Activated naive CD8-positive, alpha-beta T cell treated with anti-CD3 and anti-CD28 coated beads, Interleukin-2, amount 10 ng/mL, durations not matched to agents 7 days and 5 days (primary cell): Measurements from ENCODE around the gene DUSP28. TPM values are rescaled to one million over a fixed set of nuclear protein-coding genes. Genes with fewer than 3 reads are reported as not detected.

Experiments
- ATAC-seq: fragments of 150-1000 bp; cut with Tn5 transposase; one replicate; pipeline ENCODE4 v1.10.0; 2021; ENCODE audit warnings: low read depth, moderate library complexity
- POLR2A ChIA-PET: fragments of 350-600 bp; sonication (Branson Sonifier 250); formaldehyde crosslinking; loops from one replicate; lab custom pipeline; 2021; ENCODE audit warnings: antibody characterized with exemption; lab: Charles Lee
- DNase-seq: peaks from one replicate; pipeline ENCODE4 v3.0.0; 2021
- H3K27ac Mint-ChIP-seq: one replicate; pipeline ENCODE4 v1.8.0; 2022; ENCODE audit warnings: mild to moderate bottlenecking, mixed read lengths
- H3K27me3 Mint-ChIP-seq: one replicate; pipeline ENCODE4 v1.8.0; 2022; ENCODE audit warnings: mild to moderate bottlenecking, moderate library complexity, mixed read lengths
- H3K36me3 Mint-ChIP-seq: one replicate; pipeline ENCODE4 v1.8.0; 2021; ENCODE audit warnings: mild to moderate bottlenecking, mixed read lengths
- H3K4me1 Mint-ChIP-seq: one replicate; pipeline ENCODE4 v1.8.0; 2021; ENCODE audit warnings: mixed read lengths
- H3K4me3 Mint-ChIP-seq: one replicate; pipeline ENCODE4 v1.8.0; 2022; ENCODE audit warnings: mild to moderate bottlenecking, moderate library complexity, mixed read lengths
- H3K9me3 Mint-ChIP-seq: one replicate; pipeline ENCODE4 v1.8.0; 2021; ENCODE audit warnings: mixed read lengths
- total RNA-seq, 2 experiments: library from RNA; stranded (reverse); gene quantifications; one replicate each; pipeline ENCODE4 v1.2.3, GENCODE V29; 2021

DUSP28 gene
- total RNA-seq, 2 experiments from 2014 or later = 12.3 to 13.8 TPM

DNA sequence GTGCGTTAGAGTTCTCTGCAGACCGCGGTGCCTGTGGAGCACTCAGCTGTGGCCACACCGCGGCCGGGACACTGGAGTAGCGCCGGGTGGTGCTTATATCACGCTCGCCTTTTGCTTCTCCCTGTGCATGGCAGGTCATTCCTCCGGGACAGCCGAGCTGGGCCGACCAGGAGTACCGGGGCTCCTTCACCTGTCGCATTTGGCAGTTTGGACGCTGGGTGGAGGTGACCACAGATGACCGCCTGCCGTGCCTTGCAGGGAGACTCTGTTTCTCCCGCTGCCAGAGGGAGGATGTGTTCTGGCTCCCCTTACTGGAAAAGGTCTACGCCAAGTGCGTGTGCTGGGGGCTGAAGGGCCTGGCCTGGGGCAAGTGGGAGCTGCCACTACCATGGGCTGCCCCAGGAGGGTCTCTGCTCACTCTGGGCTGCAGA, 30.5 kb downstream of the DUSP28 start:
- Mint-ChIP-seq H3K9me3 (no peaks in the 10 kb centered on the region), H3K27me3 (no peaks in the 10 kb centered on the region), H3K36me3 (peaks cover 4% of the 10 kb centered on the region), H3K27ac (no peak overlapping the region), H3K4me3 (no peak overlapping the region), H3K4me1 (peaks cover 22% of the 10 kb centered on the region)
- POLR2A ChIA-PET = interaction anchor here (1.5 kb wide), 1 partner anchor 25 kb away, joined by 5 read pairs; no protein-coding TSS in a partner anchor
- ATAC-seq (no peak), DNase-seq (no peak)

DNA sequence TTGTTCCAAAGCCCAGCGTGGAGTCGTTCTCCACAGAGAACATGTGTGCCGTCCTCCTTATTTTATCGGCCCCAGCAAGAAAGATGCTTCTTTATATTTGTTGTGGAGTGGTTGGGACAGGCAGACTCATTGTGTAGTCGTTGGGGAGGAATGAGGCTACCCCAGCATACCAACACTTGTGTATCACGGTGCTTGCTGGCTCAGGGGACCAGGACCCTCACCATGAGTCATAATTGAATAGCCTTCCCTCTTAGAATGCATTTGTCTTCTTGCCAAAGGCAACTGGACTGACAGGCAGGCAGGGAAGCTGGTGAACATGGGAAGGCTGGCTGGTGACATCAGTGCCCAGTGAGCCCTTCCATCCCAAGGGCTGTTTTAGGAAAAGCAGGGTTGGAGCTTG, 31.1 kb downstream of the DUSP28 start:
- H3K4me1 Mint-ChIP-seq = peaks cover 20% of the 10 kb centered on the region
- POLR2A ChIA-PET = interaction anchor here (1.5 kb wide), 1 partner anchor 25 kb away, joined by 5 read pairs; no protein-coding TSS in a partner anchor
- H3K4me3 Mint-ChIP-seq = no peak overlapping the region
- no peak overlapping the region for H3K27ac Mint-ChIP-seq
- peaks cover 3% of the 10 kb centered on the region for H3K36me3 Mint-ChIP-seq
- no peaks in the 10 kb centered on the region for H3K27me3 Mint-ChIP-seq
- DNase-seq (no peak), ATAC-seq (no peak)
- H3K9me3 Mint-ChIP-seq = no peaks in the 10 kb centered on the region

DNA sequence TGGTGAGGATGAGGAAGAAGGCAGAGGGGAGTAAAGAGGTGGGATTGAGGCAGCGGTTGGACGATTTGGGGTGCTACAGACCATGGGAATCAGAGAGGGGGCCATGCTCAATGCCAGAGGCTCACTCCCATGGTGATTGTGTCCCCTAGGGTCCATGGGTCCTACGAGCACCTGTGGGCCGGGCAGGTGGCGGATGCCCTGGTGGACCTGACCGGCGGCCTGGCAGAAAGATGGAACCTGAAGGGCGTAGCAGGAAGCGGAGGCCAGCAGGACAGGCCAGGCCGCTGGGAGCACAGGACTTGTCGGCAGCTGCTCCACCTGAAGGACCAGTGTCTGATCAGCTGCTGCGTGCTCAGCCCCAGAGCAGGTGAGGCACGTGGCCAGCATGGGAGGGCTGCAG, 31.6 kb downstream of the DUSP28 start:
- H3K27ac Mint-ChIP-seq = no peak overlapping the region
- H3K4me3 Mint-ChIP-seq = no peak overlapping the region
- no peaks in the 10 kb centered on the region for H3K27me3 Mint-ChIP-seq
- H3K4me1 Mint-ChIP-seq = peaks cover 20% of the 10 kb centered on the region
- ATAC-seq (no peak), DNase-seq (no peak)
- H3K9me3 Mint-ChIP-seq = no peaks in the 10 kb centered on the region
- POLR2A ChIA-PET = interaction anchor here (1.5 kb wide), 1 partner anchor 26 kb away, joined by 5 read pairs; no protein-coding TSS in a partner anchor
- peaks cover 3% of the 10 kb centered on the region for H3K36me3 Mint-ChIP-seq

DNA sequence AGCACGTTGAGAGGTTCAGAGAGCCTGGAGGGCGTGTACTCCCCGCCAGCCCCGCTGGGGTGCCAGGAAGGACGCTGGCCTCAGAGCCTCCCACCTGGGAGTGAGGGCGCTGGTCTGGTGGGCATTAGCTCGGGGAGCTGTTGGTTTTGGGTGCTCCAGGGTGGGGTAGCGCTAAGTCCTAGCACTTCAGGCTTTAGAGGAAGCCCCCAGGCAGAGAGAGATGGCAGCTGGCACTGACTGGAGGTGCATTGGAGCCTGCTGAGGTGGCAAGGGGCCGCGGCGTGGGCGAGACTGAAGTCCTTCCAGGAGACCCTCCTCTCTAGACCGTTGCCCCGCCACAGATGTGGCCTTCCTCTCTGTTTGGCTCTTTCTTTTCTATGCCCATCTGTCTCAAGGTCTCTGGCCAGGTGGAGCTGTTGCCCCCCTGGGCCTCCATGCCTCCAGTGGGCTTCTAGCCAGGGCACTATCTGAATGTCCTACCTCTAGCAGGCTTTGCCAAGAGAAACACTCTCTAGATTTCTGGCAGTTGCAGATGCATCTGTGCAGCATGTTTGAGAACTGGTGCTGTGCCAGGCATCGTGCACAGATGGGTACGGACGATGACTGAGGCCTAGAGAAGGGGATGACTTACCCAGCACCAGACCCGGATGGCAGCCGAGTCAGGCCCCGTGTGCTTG, 33.0 kb downstream of the DUSP28 start:
- H3K4me3 Mint-ChIP-seq = no peak overlapping the region
- peaks cover 13% of the 10 kb centered on the region for H3K4me1 Mint-ChIP-seq
- H3K27me3 Mint-ChIP-seq = no peaks in the 10 kb centered on the region
- no peak for DNase-seq
- POLR2A ChIA-PET = interaction anchor here (0.9 kb wide), 1 partner anchor 13 kb away, joined by 3 read pairs; no protein-coding TSS in a partner anchor
- no peak for ATAC-seq
- H3K36me3 Mint-ChIP-seq = no peaks in the 10 kb centered on the region
- H3K27ac Mint-ChIP-seq = no peak overlapping the region
- no peaks in the 10 kb centered on the region for H3K9me3 Mint-ChIP-seq

DNA sequence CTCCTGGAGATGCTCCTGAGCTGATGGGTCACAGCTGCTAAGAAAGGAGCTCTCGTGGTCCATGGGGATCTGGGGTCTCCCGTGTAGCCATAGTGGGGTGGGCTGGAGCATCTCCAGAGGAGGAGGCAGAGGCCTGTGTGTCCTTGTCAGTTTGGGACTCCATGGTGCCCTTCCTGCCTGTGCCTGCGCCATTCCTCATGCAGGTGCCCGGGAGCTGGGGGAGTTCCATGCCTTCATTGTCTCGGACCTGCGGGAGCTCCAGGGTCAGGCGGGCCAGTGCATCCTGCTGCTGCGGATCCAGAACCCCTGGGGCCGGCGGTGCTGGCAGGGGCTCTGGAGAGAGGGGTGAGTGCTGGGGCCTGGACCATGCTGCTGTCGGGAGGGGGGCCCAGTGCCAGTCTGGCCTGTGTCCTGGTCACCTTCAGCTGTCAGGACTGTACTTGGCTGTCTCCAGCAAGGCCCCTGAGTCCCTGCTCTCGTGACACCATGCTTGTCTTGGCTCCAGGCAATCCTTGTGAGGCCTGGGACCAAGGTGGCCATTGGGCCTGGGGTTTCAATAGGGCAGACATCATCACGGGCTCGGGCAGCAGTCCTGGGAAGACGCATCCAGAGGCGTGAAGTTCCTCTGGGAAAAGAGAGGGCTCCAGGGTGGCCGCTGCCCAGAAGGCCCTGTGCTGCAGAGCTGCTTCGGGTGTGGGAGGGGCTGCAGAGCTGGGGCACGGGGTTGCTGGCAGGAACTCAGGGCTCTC, 33.7 kb downstream of the DUSP28 start:
- Mint-ChIP-seq H3K27me3 (no peaks in the 10 kb centered on the region), H3K27ac (no peak overlapping the region), H3K9me3 (no peaks in the 10 kb centered on the region), H3K4me1 (peaks cover 5% of the 10 kb centered on the region), H3K4me3 (no peak overlapping the region), H3K36me3 (no peaks in the 10 kb centered on the region)
- DNase-seq = peak; percentile 17
- POLR2A ChIA-PET = interaction anchor here (0.9 to 1.0 kb wide), 2 partner anchors 8 to 14 kb away, joined by 3 read pairs; partner anchors contain the start of gene CAPN10
- ATAC-seq = no peak

DNA sequence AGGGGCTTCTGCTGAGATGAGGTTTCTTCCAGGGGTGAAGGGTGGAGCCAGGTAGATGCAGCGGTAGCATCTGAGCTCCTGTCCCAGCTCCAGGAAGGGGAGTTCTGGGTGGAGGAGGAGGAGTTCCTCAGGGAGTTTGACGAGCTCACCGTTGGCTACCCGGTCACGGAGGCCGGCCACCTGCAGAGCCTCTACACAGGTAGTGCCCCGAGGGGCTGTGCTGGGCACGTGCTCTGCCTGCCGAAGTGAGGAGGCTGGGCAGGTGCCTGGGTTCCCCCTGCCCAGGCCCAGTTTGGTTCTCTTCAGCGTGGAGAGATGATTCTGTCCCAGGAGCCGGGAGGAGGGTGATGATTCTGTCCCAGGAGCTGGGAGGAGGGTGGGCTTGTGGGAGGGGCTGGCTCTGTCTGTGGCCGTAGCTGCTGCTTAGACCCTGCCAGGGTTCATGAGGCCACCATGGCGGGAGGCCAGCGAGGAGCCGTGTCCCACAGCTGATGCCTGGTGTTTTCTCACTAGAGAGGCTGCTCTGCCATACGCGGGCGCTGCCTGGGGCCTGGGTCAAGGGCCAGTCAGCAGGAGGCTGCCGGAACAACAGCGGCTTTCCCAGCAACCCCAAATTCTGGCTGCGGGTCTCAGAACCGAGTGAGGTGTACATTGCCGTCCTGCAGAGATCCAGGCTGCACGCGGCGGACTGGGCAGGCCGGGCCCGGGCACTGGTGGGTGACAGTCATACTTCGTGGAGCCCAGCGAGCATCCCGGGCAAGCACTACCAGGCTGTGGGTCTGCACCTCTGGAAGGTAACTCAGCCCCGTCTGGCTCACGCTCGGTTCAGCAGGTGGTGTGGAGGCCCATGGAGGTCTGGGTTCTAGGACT, 34.6 kb downstream of the DUSP28 start:
- ATAC-seq (no peak), DNase-seq (peak; percentile 30)
- Mint-ChIP-seq H3K27me3 (no peaks in the 10 kb centered on the region), H3K36me3 (no peaks in the 10 kb centered on the region), H3K27ac (no peak overlapping the region), H3K4me1 (peaks cover 2% of the 10 kb centered on the region), H3K4me3 (no peak overlapping the region), H3K9me3 (no peaks in the 10 kb centered on the region)
- POLR2A ChIA-PET = interaction anchor here (1.0 kb wide), 1 partner anchor 8 kb away, joined by 3 read pairs; the partner anchor contains the start of gene CAPN10

DNA sequence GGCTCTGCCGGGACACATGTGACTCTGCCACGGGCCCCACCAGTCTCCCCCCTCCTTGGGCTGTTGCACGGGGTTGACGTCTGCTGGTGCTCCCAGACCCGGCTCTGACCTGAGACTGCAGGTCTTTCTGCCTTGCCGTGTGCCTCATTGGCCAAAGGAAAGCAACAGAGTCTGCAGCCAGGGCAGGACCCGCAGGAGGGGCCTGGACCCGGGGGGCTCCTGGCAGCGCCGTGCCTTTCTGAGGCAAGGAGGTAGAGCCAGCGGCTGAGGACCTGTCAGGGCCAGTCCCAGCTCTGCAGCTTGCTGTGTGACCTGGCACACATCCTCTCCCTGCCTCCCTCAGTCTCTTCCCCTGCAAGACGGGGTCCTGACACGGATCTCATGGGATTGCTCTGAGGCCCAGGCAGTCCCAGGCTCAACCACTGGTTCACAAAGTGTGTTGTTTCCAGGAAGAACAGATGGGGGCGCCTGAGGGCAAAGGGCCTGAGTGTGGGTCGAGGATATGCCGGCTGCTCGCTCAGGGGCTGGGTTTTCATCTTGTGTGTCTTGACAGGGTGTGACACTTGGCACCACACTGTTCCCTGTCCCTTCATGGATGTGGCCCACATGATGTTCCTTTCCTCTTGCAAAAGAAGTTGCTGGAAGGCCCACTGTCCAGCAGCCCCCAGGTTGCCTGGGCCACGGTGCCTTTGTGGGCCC, 35.4 kb downstream of the DUSP28 start:
- Mint-ChIP-seq H3K27ac (peak overlapping the region; percentile 40), H3K4me1 (peaks cover 2% of the 10 kb centered on the region), H3K36me3 (no peaks in the 10 kb centered on the region), H3K9me3 (no peaks in the 10 kb centered on the region), H3K27me3 (no peaks in the 10 kb centered on the region), H3K4me3 (no peak overlapping the region)
- ATAC-seq (peak; percentile 75), DNase-seq (peak; percentile 64)
- POLR2A ChIA-PET = interaction anchor here (1.0 kb wide), 1 partner anchor 26 kb away, joined by 5 read pairs; no protein-coding TSS in a partner anchor

DNA sequence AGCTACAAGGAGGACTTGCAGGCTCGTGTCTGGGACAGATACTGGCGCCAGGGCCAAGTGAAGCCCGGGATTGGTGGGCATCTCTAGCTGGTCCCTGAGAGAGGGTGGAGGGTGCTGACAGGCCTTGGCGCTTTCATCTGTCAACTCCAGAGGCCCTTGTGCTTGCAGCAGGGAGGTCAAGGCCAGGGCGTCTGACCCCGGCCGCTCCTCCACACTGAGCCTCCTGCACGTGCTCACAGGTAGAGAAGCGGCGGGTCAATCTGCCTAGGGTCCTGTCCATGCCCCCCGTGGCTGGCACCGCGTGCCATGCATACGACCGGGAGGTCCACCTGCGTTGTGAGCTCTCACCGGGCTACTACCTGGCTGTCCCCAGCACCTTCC, 35.9 kb downstream of the DUSP28 start:
- DNase-seq = no peak
- ATAC-seq = no peak
- Mint-ChIP-seq H3K4me1 (peaks cover 2% of the 10 kb centered on the region), H3K27ac (peak overlapping the region; percentile 40), H3K4me3 (no peak overlapping the region), H3K9me3 (no peaks in the 10 kb centered on the region), H3K27me3 (no peaks in the 10 kb centered on the region), H3K36me3 (no peaks in the 10 kb centered on the region)
- POLR2A ChIA-PET = interaction anchor here (1.0 kb wide), 1 partner anchor 26 kb away, joined by 5 read pairs; no protein-coding TSS in a partner anchor

DNA sequence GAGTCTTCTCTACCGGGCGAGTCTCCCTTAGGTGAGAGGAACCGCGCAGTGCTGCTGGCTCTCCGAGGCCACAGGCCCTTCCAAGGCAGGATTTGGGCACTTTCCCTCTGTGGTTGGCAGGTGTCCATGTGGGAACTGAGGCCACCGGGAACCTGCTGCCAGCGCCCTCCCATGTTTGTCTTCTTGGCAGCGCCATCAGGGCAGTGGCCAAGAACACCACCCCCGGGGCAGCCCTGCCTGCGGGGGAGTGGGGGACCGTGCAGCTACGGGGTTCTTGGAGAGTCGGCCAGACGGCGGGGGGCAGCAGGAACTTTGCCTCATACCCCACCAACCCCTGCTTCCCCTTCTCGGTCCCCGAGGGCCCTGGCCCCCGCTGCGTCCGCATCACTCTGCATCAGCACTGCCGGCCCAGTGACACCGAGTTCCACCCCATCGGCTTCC, 36.4 kb downstream of the DUSP28 start:
- H3K4me3 Mint-ChIP-seq = no peak overlapping the region
- no peaks in the 10 kb centered on the region for H3K36me3 Mint-ChIP-seq
- POLR2A ChIA-PET = interaction anchor here (1.0 kb wide), 1 partner anchor 25 kb away, joined by 5 read pairs; no protein-coding TSS in a partner anchor
- H3K9me3 Mint-ChIP-seq = no peaks in the 10 kb centered on the region
- H3K4me1 Mint-ChIP-seq = peaks cover 2% of the 10 kb centered on the region
- DNase-seq (peak; percentile 26), ATAC-seq (no peak)
- no peaks in the 10 kb centered on the region for H3K27me3 Mint-ChIP-seq
- no peak overlapping the region for H3K27ac Mint-ChIP-seq

DNA sequence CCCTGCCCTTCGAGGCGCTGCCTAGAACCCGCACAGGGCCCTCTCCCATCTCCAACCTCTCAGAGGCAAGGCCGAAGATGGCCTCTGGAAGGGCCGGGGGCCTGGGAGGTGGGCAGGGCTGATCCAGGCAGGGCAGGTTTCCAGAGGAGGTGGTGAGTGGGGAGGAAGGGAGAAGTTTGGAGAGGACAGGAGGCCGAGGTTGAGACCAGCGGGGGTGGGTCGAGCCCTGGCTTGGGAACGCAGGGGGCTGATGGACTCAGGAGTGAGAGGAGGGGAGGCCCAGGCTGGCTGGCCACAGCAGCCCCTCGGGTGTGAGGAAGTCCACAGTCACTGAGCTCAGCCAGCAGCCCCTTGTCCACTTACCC, 36.9 kb downstream of the DUSP28 start:
- Mint-ChIP-seq H3K27ac (no peak overlapping the region), H3K27me3 (no peaks in the 10 kb centered on the region), H3K9me3 (no peaks in the 10 kb centered on the region), H3K4me3 (no peak overlapping the region), H3K36me3 (no peaks in the 10 kb centered on the region), H3K4me1 (no peaks in the 10 kb centered on the region)
- POLR2A ChIA-PET = no interaction called here
- DNase-seq (peak; percentile 26), ATAC-seq (no peak)

DNA sequence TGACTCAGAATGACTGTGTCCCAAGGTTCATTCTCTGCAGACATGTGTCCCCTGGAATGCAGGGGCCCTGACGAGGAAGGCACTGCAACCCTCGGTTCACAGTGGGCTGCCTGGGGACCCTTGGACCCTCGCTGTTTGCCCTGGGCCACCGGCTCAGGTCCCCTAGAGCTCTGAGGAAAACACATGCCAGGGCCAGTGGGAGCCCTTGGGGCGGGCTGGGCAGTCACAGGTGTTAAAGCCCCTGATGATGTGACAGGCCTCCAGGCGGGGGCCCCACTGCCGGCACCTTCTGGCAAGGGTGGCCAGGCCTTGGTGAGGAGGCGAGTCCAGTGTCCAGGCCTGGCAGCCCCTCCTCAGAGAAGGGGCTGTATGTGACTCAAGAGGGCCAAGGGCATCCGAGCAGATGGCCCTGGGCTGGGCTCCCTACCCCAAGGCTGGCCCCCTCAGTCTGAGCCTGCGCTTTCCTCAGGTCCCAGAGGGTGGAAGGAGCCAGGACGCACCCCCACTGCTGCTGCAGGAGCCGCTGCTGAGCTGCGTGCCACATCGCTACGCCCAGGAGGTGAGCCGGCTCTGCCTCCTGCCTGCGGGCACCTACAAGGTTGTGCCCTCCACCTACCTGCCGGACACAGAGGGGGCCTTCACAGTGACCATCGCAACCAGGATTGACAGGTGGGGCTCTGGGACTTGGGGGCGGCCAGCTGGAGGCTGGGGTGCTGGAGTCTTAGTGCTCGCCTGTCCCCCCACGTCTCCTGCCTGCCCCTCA, 37.4 kb downstream of the DUSP28 start:
- DNase-seq (peak; percentile 24), ATAC-seq (no peak)
- Mint-ChIP-seq H3K27me3 (no peaks in the 10 kb centered on the region), H3K27ac (no peak overlapping the region), H3K4me1 (no peaks in the 10 kb centered on the region), H3K4me3 (no peak overlapping the region), H3K36me3 (no peaks in the 10 kb centered on the region), H3K9me3 (no peaks in the 10 kb centered on the region)
- POLR2A ChIA-PET = interaction anchor here (2.2 kb wide), 1 partner anchor 11 kb away, joined by 5 read pairs; the partner anchor contains the start of gene CAPN10
